Endothelial cell of umbilical vein (primary cell): ENCODE results near the gene ABCA8.

Source experiments
- EZH2 ChIP-seq: IDR thresholded peaks from 2 replicates; pipeline ENCODE4 v1.6.1; 2012; ENCODE audit warnings: borderline replicate concordance, low read depth, mild to moderate bottlenecking, moderate library complexity, low read length, inconsistent platforms; ENCODE audit not compliant: severe bottlenecking
- FOS ChIP-seq: IDR thresholded peaks from 2 replicates; pipeline ENCODE4 v1.6.1; 2011; ENCODE audit warnings: mild to moderate bottlenecking, low read length, moderate library complexity, borderline replicate concordance; ENCODE audit not compliant: insufficient read depth
- GATA2 ChIP-seq: IDR thresholded peaks from 2 replicates; pipeline ENCODE4 v1.7.0; 2011; ENCODE audit warnings: low read depth, mild to moderate bottlenecking, moderate library complexity, mixed read lengths, low read length; ENCODE audit not compliant: insufficient read length, insufficient read depth
- JUN ChIP-seq: IDR thresholded peaks from 2 replicates; pipeline ENCODE4 v1.6.1; 2011; ENCODE audit warnings: borderline replicate concordance, low read depth; ENCODE audit not compliant: insufficient read length, insufficient read depth
- MYC ChIP-seq: IDR thresholded peaks from one replicate; pipeline ENCODE4 v1.6.1; 2011; ENCODE audit warnings: mild to moderate bottlenecking, low read depth, low read length
- POLR2A ChIP-seq: IDR thresholded peaks from 2 replicates; pipeline ENCODE4 v1.6.1; 2012; ENCODE audit warnings: low read depth, mild to moderate bottlenecking, control low read depth, low read length
- POLR2AphosphoS5 ChIP-seq: IDR thresholded peaks from 2 replicates; pipeline ENCODE4 v1.6.1; 2012; ENCODE audit warnings: low read depth, mild to moderate bottlenecking, control low read depth, low read length, moderate library complexity; ENCODE audit not compliant: insufficient read depth
- TF ChIP-seq, protein P1 (sequence below), 2 donors: IDR thresholded peaks; 1 replicate in 1 of 2; 2 replicates in 1 of 2; pipeline ENCODE4 v1.5.1; 2011; ENCODE audit warnings: low read length in 2 of 2, mild to moderate bottlenecking in 2 of 2, moderate library complexity in 2 of 2, control low read depth in 1 of 2, inconsistent platforms in 1 of 2, low read depth in 1 of 2; ENCODE audit not compliant: insufficient read depth in 1 of 2; ENCODE audit errors: extremely low read depth in 1 of 2
- TF ChIP-seq, protein P2 (sequence below): IDR thresholded peaks from 2 replicates; pipeline ENCODE4 v1.6.1; 2011; ENCODE audit not compliant: insufficient read depth, insufficient read length

DNA sequence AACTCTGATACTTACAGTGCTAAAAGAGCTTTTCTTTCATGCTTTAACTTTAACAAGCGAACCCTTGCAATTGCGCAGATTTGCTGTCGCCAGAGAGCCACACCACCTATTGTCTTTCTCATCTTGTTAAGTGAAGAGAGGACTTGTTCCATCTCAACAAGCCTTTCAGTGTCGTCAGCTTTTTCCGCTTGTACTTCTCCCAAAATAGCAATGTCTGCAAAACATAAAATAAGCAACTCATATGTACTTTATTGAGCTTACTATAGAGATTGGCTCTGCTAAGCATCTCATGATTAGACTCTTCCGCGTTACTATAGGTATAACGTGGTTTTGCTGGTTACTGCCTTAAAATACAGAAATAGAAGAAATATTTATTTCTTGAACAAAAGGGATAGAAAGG lies 51.9 kb downstream of the ABCA8 start:
- TF ChIP-seq POLR2A (no peak), GATA2 (no peak), MYC (no peak), EZH2 (no peak), POLR2AphosphoS5 (no peak), FOS (no peak), JUN (no peak)
- TF ChIP-seq, protein P1, sequence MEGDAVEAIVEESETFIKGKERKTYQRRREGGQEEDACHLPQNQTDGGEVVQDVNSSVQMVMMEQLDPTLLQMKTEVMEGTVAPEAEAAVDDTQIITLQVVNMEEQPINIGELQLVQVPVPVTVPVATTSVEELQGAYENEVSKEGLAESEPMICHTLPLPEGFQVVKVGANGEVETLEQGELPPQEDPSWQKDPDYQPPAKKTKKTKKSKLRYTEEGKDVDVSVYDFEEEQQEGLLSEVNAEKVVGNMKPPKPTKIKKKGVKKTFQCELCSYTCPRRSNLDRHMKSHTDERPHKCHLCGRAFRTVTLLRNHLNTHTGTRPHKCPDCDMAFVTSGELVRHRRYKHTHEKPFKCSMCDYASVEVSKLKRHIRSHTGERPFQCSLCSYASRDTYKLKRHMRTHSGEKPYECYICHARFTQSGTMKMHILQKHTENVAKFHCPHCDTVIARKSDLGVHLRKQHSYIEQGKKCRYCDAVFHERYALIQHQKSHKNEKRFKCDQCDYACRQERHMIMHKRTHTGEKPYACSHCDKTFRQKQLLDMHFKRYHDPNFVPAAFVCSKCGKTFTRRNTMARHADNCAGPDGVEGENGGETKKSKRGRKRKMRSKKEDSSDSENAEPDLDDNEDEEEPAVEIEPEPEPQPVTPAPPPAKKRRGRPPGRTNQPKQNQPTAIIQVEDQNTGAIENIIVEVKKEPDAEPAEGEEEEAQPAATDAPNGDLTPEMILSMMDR (IDR thresholded peaks at IDR 0.05; ENCODE audit: extremely low read depth in 1 of 2, insufficient read depth in 1 of 2, low read depth in 1 of 2, low read length in 2 of 2), result no peak
- TF ChIP-seq, protein P2, sequence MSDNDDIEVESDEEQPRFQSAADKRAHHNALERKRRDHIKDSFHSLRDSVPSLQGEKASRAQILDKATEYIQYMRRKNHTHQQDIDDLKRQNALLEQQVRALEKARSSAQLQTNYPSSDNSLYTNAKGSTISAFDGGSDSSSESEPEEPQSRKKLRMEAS, result no peak
